B cell (primary cell): ENCODE data around the gene SEMA3G. TPM values are rescaled to one million over a fixed set of nuclear protein-coding genes. Genes with fewer than 3 reads are reported as not detected.

Source experiments
- ATAC-seq: fragments of 200-7000 bp; cut with Tn5 transposase; one replicate; pipeline ENCODE4 v1.10.0; 2021; ENCODE audit warnings: low read depth, mild to moderate bottlenecking, moderate number of reproducible peaks, moderate library complexity
- CTCF ChIA-PET: fragments of 350-600 bp; sonication (Branson Sonifier 250); formaldehyde crosslinking; loops from one replicate; lab custom pipeline; 2021; ENCODE audit warnings: antibody characterized with exemption, inconsistent platforms; lab: Charles Lee
- POLR2A ChIA-PET: fragments of 350-600 bp; sonication (Branson Sonifier 250); formaldehyde crosslinking; loops from one replicate; lab custom pipeline; 2021; ENCODE audit warnings: antibody characterized with exemption; lab: Charles Lee
- DNase-seq: peaks from one replicate; pipeline ENCODE4 v3.0.0; 2013
- H2AFZ ChIP-seq: 2 replicates; pipeline ENCODE4 v1.6.1; 2012; ENCODE audit warnings: mild to moderate bottlenecking, low read depth, low read length; ENCODE audit not compliant: insufficient read depth, poor library complexity, severe bottlenecking
- H3K27ac ChIP-seq, 2 donors: 1 replicate in 1 of 2; 2 replicates in 1 of 2; pipeline ENCODE4 v1.5.1; 2012 to 2013; ENCODE audit warnings: low read length in 2 of 2, mild to moderate bottlenecking in 2 of 2, moderate library complexity in 1 of 2
- H3K27me3 ChIP-seq, 4 experiments: fragments of 200-600 bp in 1 of 4; sonication (generic) in 1 of 4; replicated peaks in 1 of 4; 1 replicate in 2 of 4; 2 replicates in 2 of 4; pipeline versions ENCODE4 v1.6.1 to v1.7.0; 2013 to 2016; ENCODE audit warnings: low read length in 3 of 4, mild to moderate bottlenecking in 2 of 4, mixed read lengths in 1 of 4, moderate library complexity in 1 of 4; ENCODE audit not compliant: insufficient read depth in 4 of 4, control insufficient read depth in 3 of 4; ENCODE audit errors: control extremely low read depth in 1 of 4
- H3K36me3 ChIP-seq, 2 experiments: replicated peaks in 1 of 2; 1 replicate in 1 of 2; 2 replicates in 1 of 2; pipeline versions ENCODE4 v1.6.1 to v1.7.1; 2013; ENCODE audit warnings: low read length in 1 of 2; ENCODE audit not compliant: insufficient read depth in 2 of 2, control insufficient read depth in 1 of 2; ENCODE audit errors: control extremely low read depth in 1 of 2, extremely low read depth in 1 of 2
- H3K4me1 ChIP-seq, 2 donors: fragments of 200-600 bp in 1 of 2; sonication (generic) in 1 of 2; 1 replicate in 1 of 2; 2 replicates in 1 of 2; pipeline versions ENCODE4 v1.5.1 to v1.6.1; 2013 to 2017; ENCODE audit warnings: low read length in 2 of 2; ENCODE audit not compliant: control insufficient read depth in 2 of 2, insufficient read depth in 2 of 2
- H3K4me2 ChIP-seq: replicated peaks from 2 replicates; pipeline ENCODE3; 2012; ENCODE audit warnings: mild to moderate bottlenecking, low read depth, low read length; ENCODE audit not compliant: poor library complexity, severe bottlenecking
- H3K4me3 ChIP-seq, 5 experiments: fragments of 200-600 bp in 1 of 5; sonication (generic) in 1 of 5; 1 replicate in 3 of 5; 2 replicates in 2 of 5; pipeline versions ENCODE4 v1.5.1 to v1.7.0; 2011 to 2016; ENCODE audit warnings: low read length in 4 of 5, mild to moderate bottlenecking in 4 of 5, low read depth in 2 of 5, control low read depth in 1 of 5, moderate library complexity in 1 of 5; ENCODE audit not compliant: insufficient read depth in 1 of 5; ENCODE audit errors: control extremely low read depth in 1 of 5, extremely low read depth in 1 of 5
- H3K79me2 ChIP-seq: fragments of 200-600 bp; sonication (generic); one replicate; pipeline ENCODE4 v1.6.0; 2016; ENCODE audit warnings: low read length; ENCODE audit not compliant: control insufficient read depth, insufficient read depth
- H3K9ac ChIP-seq: fragments of 200-600 bp; sonication (generic); 2 replicates; pipeline ENCODE4 v1.6.1; 2017; ENCODE audit warnings: mild to moderate bottlenecking, low read length, moderate library complexity
- H3K9me3 ChIP-seq, 3 donors: one replicate each; pipeline versions ENCODE4 v1.6.1 to v1.7.1; 2013; ENCODE audit warnings: low read length in 2 of 3; ENCODE audit not compliant: control insufficient read depth in 2 of 3, insufficient read depth in 1 of 3; ENCODE audit errors: control extremely low read depth in 1 of 3
- H4K20me1 ChIP-seq: 2 replicates; pipeline ENCODE4 v1.6.0; 2012; ENCODE audit warnings: mild to moderate bottlenecking, low read length; ENCODE audit not compliant: insufficient read depth, control insufficient read depth, poor library complexity, severe bottlenecking
- H3K27ac Mint-ChIP-seq: one replicate; pipeline ENCODE4 v1.8.0; 2021; ENCODE audit warnings: mixed read lengths
- H3K27me3 Mint-ChIP-seq: one replicate; pipeline ENCODE4 v1.8.0; 2021; ENCODE audit warnings: mixed read lengths
- H3K4me1 Mint-ChIP-seq: one replicate; pipeline ENCODE4 v1.8.0; 2021; ENCODE audit warnings: mixed read lengths
- H3K4me3 Mint-ChIP-seq: one replicate; pipeline ENCODE4 v1.8.0; 2021; ENCODE audit warnings: mixed read lengths
- H3K9me3 Mint-ChIP-seq: one replicate; pipeline ENCODE4 v1.8.0; 2022; ENCODE audit warnings: mixed read lengths; ENCODE audit not compliant: insufficient read depth
- EZH2 ChIP-seq: IDR thresholded peaks from 2 replicates; pipeline ENCODE4 v1.6.1; 2012; ENCODE audit warnings: borderline replicate concordance, low read depth, mild to moderate bottlenecking, moderate library complexity, low read length; ENCODE audit not compliant: insufficient read depth, poor library complexity, severe bottlenecking
- WGBS: methylation state at CpG from one replicate; pipeline ENCODE4 v1.1.5; 2013; ENCODE audit warnings: missing lambda C conversion rate; ENCODE audit not compliant: insufficient coverage; 5-methylcytosine and 5-hydroxymethylcytosine counted together
- intact Hi-C: fragments of 100-400 bp; cut with micrococcal nuclease; formaldehyde crosslinking; loops from one replicate; pipeline ENCODE4 v1.10.0; 2022
- polyA plus RNA-seq: library from polyadenylated mRNA; depleted of rRNA; stranded (reverse); fragments of >200 nt; gene quantifications from 2 replicates; pipeline ENCODE4 v1.2.3, GENCODE V29; 2012
- total RNA-seq, 2 donors: library from RNA; stranded (reverse); fragments of 120-200 nt in 1 of 2; gene quantifications; 1 replicate in 1 of 2; 2 replicates in 1 of 2; pipeline versions ENCODE4 v1.2.3 to v1.2.4, GENCODE V29; 2013 to 2022
- TF ChIP-seq, protein P1 (sequence below): fragments of 200-600 bp; IDR thresholded peaks from one replicate; pipeline ENCODE4 v1.8.0; 2022; ENCODE audit warnings: antibody characterized with exemption, mild to moderate bottlenecking

Gene SEMA3G
- total and polyA plus RNA-seq, 2 donors (not counting 1 experiment from before 2014, with no cell fraction given), result 0.10 to 0.42 TPM

DNA sequence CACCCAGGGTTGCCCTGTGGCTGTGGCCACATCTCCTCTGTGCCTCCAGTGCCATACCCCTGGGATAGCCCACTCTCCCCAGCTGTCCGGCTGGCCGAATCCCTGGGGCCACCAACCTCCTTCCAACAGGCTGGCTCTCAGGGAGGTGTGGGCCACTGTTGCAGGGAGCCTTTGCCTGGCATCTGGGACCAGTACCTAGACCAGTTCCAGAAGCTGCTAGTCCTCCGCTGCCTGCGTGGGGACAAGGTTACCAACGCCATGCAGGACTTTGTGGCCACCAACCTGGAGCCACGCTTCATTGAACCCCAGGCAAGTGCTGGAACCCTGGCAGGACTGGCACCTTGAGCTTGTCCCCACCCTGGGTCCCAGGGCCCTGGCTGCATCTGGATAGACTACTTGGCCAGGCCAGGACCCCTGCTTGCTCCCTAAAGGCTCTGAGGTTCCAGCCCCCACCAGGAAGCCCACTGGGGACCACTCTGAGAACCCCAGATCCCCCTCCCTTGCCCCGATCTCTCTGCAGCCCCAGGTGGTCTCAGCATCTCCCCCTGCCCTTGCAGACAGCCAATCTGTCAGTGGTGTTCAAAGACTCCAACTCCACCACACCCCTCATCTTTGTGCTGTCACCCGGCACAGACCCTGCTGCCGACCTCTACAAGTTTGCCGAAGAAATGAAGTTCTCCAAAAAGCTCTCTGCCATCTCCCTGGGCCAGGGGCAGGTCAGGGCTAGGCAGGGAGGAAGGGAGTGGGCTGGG lies 50.0 kb downstream of the SEMA3G start:
- no peak for TF ChIP-seq EZH2
- TF ChIP-seq, protein P1, sequence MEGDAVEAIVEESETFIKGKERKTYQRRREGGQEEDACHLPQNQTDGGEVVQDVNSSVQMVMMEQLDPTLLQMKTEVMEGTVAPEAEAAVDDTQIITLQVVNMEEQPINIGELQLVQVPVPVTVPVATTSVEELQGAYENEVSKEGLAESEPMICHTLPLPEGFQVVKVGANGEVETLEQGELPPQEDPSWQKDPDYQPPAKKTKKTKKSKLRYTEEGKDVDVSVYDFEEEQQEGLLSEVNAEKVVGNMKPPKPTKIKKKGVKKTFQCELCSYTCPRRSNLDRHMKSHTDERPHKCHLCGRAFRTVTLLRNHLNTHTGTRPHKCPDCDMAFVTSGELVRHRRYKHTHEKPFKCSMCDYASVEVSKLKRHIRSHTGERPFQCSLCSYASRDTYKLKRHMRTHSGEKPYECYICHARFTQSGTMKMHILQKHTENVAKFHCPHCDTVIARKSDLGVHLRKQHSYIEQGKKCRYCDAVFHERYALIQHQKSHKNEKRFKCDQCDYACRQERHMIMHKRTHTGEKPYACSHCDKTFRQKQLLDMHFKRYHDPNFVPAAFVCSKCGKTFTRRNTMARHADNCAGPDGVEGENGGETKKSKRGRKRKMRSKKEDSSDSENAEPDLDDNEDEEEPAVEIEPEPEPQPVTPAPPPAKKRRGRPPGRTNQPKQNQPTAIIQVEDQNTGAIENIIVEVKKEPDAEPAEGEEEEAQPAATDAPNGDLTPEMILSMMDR, result no peak
- H3K9ac ChIP-seq, result no peak overlapping the region
- no peaks in the 10 kb centered on the region for H3K4me1 ChIP-seq
- H3K27me3 ChIP-seq, result no peaks in the 10 kb centered on the region
- intact Hi-C loops, result no loop called here
- no peak overlapping the region for H2AFZ ChIP-seq
- H3K4me1 Mint-ChIP-seq, result no peaks in the 10 kb centered on the region
- H3K27me3 Mint-ChIP-seq, result no peaks in the 10 kb centered on the region
- no peaks in the 10 kb centered on the region for H4K20me1 ChIP-seq
- ChIA-PET POLR2A (no interaction called here), CTCF (no interaction called here)
- H3K4me2 ChIP-seq, result no peak overlapping the region
- no peak overlapping the region for H3K27ac Mint-ChIP-seq
- no peaks in the 10 kb centered on the region for H3K9me3 ChIP-seq
- ATAC-seq, result no peak
- 97% methylated on average over 10 of the region's 10 CpGs for WGBS
- H3K36me3 ChIP-seq, result peaks cover 0 to 33% of the 10 kb centered on the region in 2 experiments
- no peaks in the 10 kb centered on the region for H3K9me3 Mint-ChIP-seq
- DNase-seq, result no peak
- H3K4me3 ChIP-seq, result no peak overlapping the region
- no peak overlapping the region for H3K4me3 Mint-ChIP-seq
- H3K27ac ChIP-seq, result no peak overlapping the region
- H3K79me2 ChIP-seq, result no peaks in the 10 kb centered on the region

DNA sequence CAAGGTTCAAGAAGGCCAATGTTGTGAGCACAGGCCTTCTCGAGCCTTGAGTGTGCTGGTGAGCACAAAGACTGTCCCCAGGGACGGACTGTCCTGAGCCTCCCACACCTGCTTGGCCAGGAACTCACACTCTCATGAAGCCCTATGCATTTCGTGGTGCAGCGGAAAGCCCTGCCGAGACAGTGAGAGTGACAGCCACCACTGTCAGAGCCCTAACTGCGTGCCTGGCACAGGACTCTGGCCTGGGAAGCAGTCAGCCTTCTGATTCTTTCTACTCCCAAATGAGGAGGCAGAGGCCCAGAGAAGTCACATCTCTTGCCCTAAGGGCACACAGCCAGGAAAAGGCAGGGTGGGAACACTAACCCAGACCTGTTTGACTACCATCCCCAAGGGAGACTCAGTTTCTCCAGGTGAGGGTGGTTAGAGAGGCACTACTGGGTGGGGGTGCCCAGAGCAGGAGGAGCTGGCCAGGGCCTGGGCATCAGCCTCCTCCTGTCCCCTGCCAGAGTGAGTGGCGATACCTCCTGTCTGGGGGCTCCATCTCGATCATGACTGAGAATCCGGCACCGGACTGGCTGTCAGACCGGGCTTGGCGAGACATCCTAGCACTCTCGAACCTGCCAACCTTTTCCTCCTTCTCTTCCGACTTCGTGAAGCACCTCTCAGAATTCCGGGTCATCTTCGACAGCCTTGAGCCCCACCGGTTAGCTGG lies 50.8 kb downstream of the SEMA3G start:
- no peaks in the 10 kb centered on the region for H3K4me1 Mint-ChIP-seq
- Histone ChIP-seq H3K4me3 (no peak overlapping the region), H4K20me1 (no peaks in the 10 kb centered on the region), H3K36me3 (peaks cover 0 to 28% of the 10 kb centered on the region in 2 experiments), H3K9ac (no peak overlapping the region), H2AFZ (no peak overlapping the region), H3K27ac (no peak overlapping the region), H3K4me2 (no peak overlapping the region), H3K79me2 (no peaks in the 10 kb centered on the region), H3K27me3 (no peaks in the 10 kb centered on the region), H3K4me1 (no peaks in the 10 kb centered on the region), H3K9me3 (no peaks in the 10 kb centered on the region)
- WGBS, result 94% methylated on average over 18 of the region's 18 CpGs
- DNase-seq (no peak), ATAC-seq (no peak)
- ChIA-PET POLR2A (no interaction called here), CTCF (no interaction called here)
- no peak overlapping the region for H3K4me3 Mint-ChIP-seq
- H3K9me3 Mint-ChIP-seq, result no peaks in the 10 kb centered on the region
- intact Hi-C loops, result no loop called here
- TF ChIP-seq, protein P1, result no peak
- TF ChIP-seq EZH2, result no peak
- H3K27ac Mint-ChIP-seq, result no peak overlapping the region
- H3K27me3 Mint-ChIP-seq, result no peaks in the 10 kb centered on the region
